Measurements from ENCODE around the gene MSI2. TPM values are rescaled to one million over a fixed set of nuclear protein-coding genes. Genes with fewer than 3 reads are reported as not detected.

MSI2 gene
- total and polyA plus RNA-seq, 7 donors: 12.6 to 25.8 (median 21.3) TPM

GRCh38 chr17:57638284-57638683, 382.0 kb downstream of the MSI2 start:
- peaks cover 0 to 8% (median 0%) of the 10 kb centered on the region in 4 donors for H3K36me3 ChIP-seq
- no peak for DNase-seq
- intact Hi-C loops (cut with DNase I): no loop called here
- H3K9me3 ChIP-seq: no peaks in the 10 kb centered on the region
- no peaks in the 10 kb centered on the region for H3K4me1 ChIP-seq
- WGBS, 2 donors: 95 to 97% methylated on average over 8 of the region's 8 CpGs
- no peak for TF ChIP-seq POLR2A (IDR thresholded peaks at IDR 0.05)
- TF ChIP-seq CTCF (IDR thresholded peaks at IDR 0.05): no peak
- no peak for TF ChIP-seq EP300 (IDR thresholded peaks at IDR 0.05)
- no peak for TF ChIP-seq POLR2AphosphoS5 (IDR thresholded peaks at IDR 0.05)
- H3K27me3 ChIP-seq: no peaks in the 10 kb centered on the region
- no peak overlapping the region for H3K27ac ChIP-seq
- no peak overlapping the region for H3K4me3 ChIP-seq

GRCh38 chr17:57639381-57639780, 383.1 kb downstream of the MSI2 start:
- H3K9me3 ChIP-seq: no peaks in the 10 kb centered on the region
- WGBS, 2 donors: 88 to 96% methylated on average over 5 of the region's 5 CpGs
- DNase-seq: no peak
- intact Hi-C loops (cut with DNase I): no loop called here
- H3K27me3 ChIP-seq: no peaks in the 10 kb centered on the region
- TF ChIP-seq CTCF (IDR thresholded peaks at IDR 0.05): no peak
- TF ChIP-seq POLR2AphosphoS5 (IDR thresholded peaks at IDR 0.05): no peak
- TF ChIP-seq POLR2A (IDR thresholded peaks at IDR 0.05): no peak
- TF ChIP-seq EP300 (IDR thresholded peaks at IDR 0.05): no peak
- H3K36me3 ChIP-seq: peaks cover 0 to 6% (median 0%) of the 10 kb centered on the region in 4 donors
- H3K4me3 ChIP-seq: no peak overlapping the region
- no peaks in the 10 kb centered on the region for H3K4me1 ChIP-seq
- H3K27ac ChIP-seq: no peak overlapping the region

- Histone ChIP-seq H3K27me3 (no peaks in the 10 kb centered on the region), H3K36me3 (peaks cover 0 to 6% (median 0%) of the 10 kb centered on the region in 4 donors), H3K4me3 (no peak overlapping the region), H3K4me1 (no peaks in the 10 kb centered on the region), H3K27ac (no peak overlapping the region), H3K9me3 (no peaks in the 10 kb centered on the region)
- intact Hi-C loops (cut with DNase I): no loop called here
- 90 to 98% methylated on average over 7 of the region's 7 CpGs for WGBS, 2 donors
- no peak for DNase-seq
- TF ChIP-seq POLR2AphosphoS5 (IDR thresholded peaks at IDR 0.05) (no peak), CTCF (IDR thresholded peaks at IDR 0.05) (no peak)
Observed at GRCh38 chr17:57640079-57640478, 383.8 kb downstream of the MSI2 start.

- Histone ChIP-seq H3K36me3 (peaks cover 0 to 6% (median 0%) of the 10 kb centered on the region in 4 donors), H3K27ac (no peak overlapping the region), H3K9me3 (no peaks in the 10 kb centered on the region), H3K4me3 (no peak overlapping the region), H3K27me3 (no peaks in the 10 kb centered on the region), H3K4me1 (no peaks in the 10 kb centered on the region)
- DNase-seq: no peak
- 97 to 98% methylated on average over 3 of the region's 3 CpGs for WGBS, 2 donors
- no peak for TF ChIP-seq POLR2A (IDR thresholded peaks at IDR 0.05)
- intact Hi-C loops (cut with DNase I): no loop called here
Observed at GRCh38 chr17:57641761-57642160, 385.4 kb downstream of the MSI2 start.

- DNase-seq: no peak
- intact Hi-C loops (cut with DNase I): no loop called here
- Histone ChIP-seq H3K4me1 (no peaks in the 10 kb centered on the region), H3K4me3 (no peak overlapping the region), H3K9me3 (no peaks in the 10 kb centered on the region), H3K27me3 (no peaks in the 10 kb centered on the region), H3K27ac (no peak overlapping the region), H3K36me3 (peaks cover 0 to 6% (median 0%) of the 10 kb centered on the region in 4 donors)
- TF ChIP-seq EP300 (IDR thresholded peaks at IDR 0.05): no peak
- no peak for TF ChIP-seq CTCF (IDR thresholded peaks at IDR 0.05)
- TF ChIP-seq POLR2AphosphoS5 (IDR thresholded peaks at IDR 0.05): no peak
- TF ChIP-seq POLR2A (IDR thresholded peaks at IDR 0.05): no peak
- 95 to 96% methylated on average over 8 of the region's 8 CpGs for WGBS, 2 donors
Observed at GRCh38 chr17:57643062-57643461, 386.7 kb downstream of the MSI2 start.

Measured in sigmoid colon (tissue), 7 donors.